Neural crest cell (in vitro differentiated cells): ENCODE data around the gene KCTD10. TPM values are rescaled to one million over a fixed set of nuclear protein-coding genes. Genes with fewer than 3 reads are reported as not detected.
A peak's percentile ranks its signal among the peaks of the same experiment; 100 is the strongest.

Experiments
- DNase-seq: peaks from one replicate; pipeline ENCODE4 v3.0.0; 2021; ENCODE audit warnings: low read depth, mixed read lengths, low spot score
- H3K27ac Mint-ChIP-seq: one replicate; pipeline ENCODE4 v1.8.0; 2021; ENCODE audit warnings: mild to moderate bottlenecking, mixed read lengths; ENCODE audit not compliant: unreplicated experiment
- H3K27me3 Mint-ChIP-seq: 2 replicates; pipeline ENCODE4 v1.8.0; 2021; ENCODE audit warnings: low read depth, mild to moderate bottlenecking, mixed read lengths
- H3K36me3 Mint-ChIP-seq: 2 replicates; pipeline ENCODE4 v1.8.0; 2021; ENCODE audit warnings: low read depth, mild to moderate bottlenecking, mixed read lengths
- H3K4me1 Mint-ChIP-seq: 2 replicates; pipeline ENCODE4 v1.8.0; 2021; ENCODE audit warnings: mixed read lengths
- H3K4me3 Mint-ChIP-seq: one replicate; pipeline ENCODE4 v1.8.0; 2021; ENCODE audit warnings: mild to moderate bottlenecking, mixed read lengths
- H3K9me3 Mint-ChIP-seq: 2 replicates; pipeline ENCODE4 v1.8.0; 2021; ENCODE audit warnings: mixed read lengths
- CTCF ChIP-seq: fragments of 200-600 bp; sonication (generic); conservative IDR thresholded peaks from 2 replicates; pipeline ENCODE4 v1.5.0; 2021; ENCODE audit warnings: antibody characterized with exemption, mild to moderate bottlenecking
- total RNA-seq: library from RNA; stranded (reverse); gene quantifications from 2 replicates; pipeline ENCODE4 v1.2.1, GENCODE V29; 2021

The KCTD10 gene
- total RNA-seq, 1 donor from 2014 or later, result 66.4 TPM

GRCh38 chr12:109523071-109523470 lies 46.0 kb upstream of the KCTD10 start:
- peak overlapping the region; percentile 94 for H3K27ac Mint-ChIP-seq
- H3K4me1 Mint-ChIP-seq, result peaks cover 19% of the 10 kb centered on the region
- H3K4me3 Mint-ChIP-seq, result no peak overlapping the region
- no peaks in the 10 kb centered on the region for H3K27me3 Mint-ChIP-seq
- H3K36me3 Mint-ChIP-seq, result peaks cover 6% of the 10 kb centered on the region
- TF ChIP-seq CTCF, result no peak
- no peak for DNase-seq
- H3K9me3 Mint-ChIP-seq, result no peaks in the 10 kb centered on the region

GRCh38 chr12:109521831-109522230 lies 44.7 kb upstream of the KCTD10 start:
- peaks cover 6% of the 10 kb centered on the region for H3K36me3 Mint-ChIP-seq

GRCh38 chr12:109519787-109520186 lies 42.7 kb upstream of the KCTD10 start:
- peak overlapping the region; percentile 51 for H3K27ac Mint-ChIP-seq
- H3K9me3 Mint-ChIP-seq, result no peaks in the 10 kb centered on the region
- peaks cover 15% of the 10 kb centered on the region for H3K4me1 Mint-ChIP-seq
- no peak for TF ChIP-seq CTCF
- H3K27me3 Mint-ChIP-seq, result no peaks in the 10 kb centered on the region
- no peak overlapping the region for H3K4me3 Mint-ChIP-seq
- H3K36me3 Mint-ChIP-seq, result peaks cover 6% of the 10 kb centered on the region
- no peak for DNase-seq

More at GRCh38 chr12:109521831-109522230, 44.7 kb upstream of the KCTD10 start:
- peaks cover 19% of the 10 kb centered on the region for H3K4me1 Mint-ChIP-seq
- H3K27me3 Mint-ChIP-seq, result no peaks in the 10 kb centered on the region
- H3K9me3 Mint-ChIP-seq, result no peaks in the 10 kb centered on the region
- no peak for TF ChIP-seq CTCF
- H3K27ac Mint-ChIP-seq, result peak overlapping the region; percentile 19
- H3K4me3 Mint-ChIP-seq, result no peak overlapping the region
- DNase-seq, result no peak

GRCh38 chr12:109518820-109519665 lies 41.9 kb upstream of the KCTD10 start:
- Mint-ChIP-seq H3K9me3 (no peaks in the 10 kb centered on the region), H3K27me3 (no peaks in the 10 kb centered on the region), H3K27ac (peak overlapping the region; percentile 58), H3K4me1 (peaks cover 7% of the 10 kb centered on the region), H3K4me3 (no peak overlapping the region), H3K36me3 (peaks cover 10% of the 10 kb centered on the region)
- peak; percentile 79 for DNase-seq
- TF ChIP-seq CTCF, result peak; percentile 92

- no peaks in the 10 kb centered on the region for H3K9me3 Mint-ChIP-seq
- H3K27me3 Mint-ChIP-seq, result no peaks in the 10 kb centered on the region
- H3K27ac Mint-ChIP-seq, result peak overlapping the region; percentile 3
- H3K4me1 Mint-ChIP-seq, result peaks cover 6% of the 10 kb centered on the region
- no peak for DNase-seq
- no peak overlapping the region for H3K4me3 Mint-ChIP-seq
- no peak for TF ChIP-seq CTCF
- peaks cover 6% of the 10 kb centered on the region for H3K36me3 Mint-ChIP-seq
These were observed 40.5 kb upstream of the KCTD10 start for GRCh38 chr12:109517619-109518018.
